Measurements from ENCODE around the gene KIAA0319L.

GRCh38 chr1:35511305-35511704 is 45.9 kb downstream of the KIAA0319L start:
- no peak for TF ChIP-seq CTCF (IDR thresholded peaks at IDR 0.05)
- no peak for TF ChIP-seq MAX (IDR thresholded peaks at IDR 0.05)
- TF ChIP-seq NFE2L2 (conservative IDR thresholded peaks at IDR 0.05; ENCODE audit: low read length) = no peak
- no peak for TF ChIP-seq EP300 (IDR thresholded peaks at IDR 0.05)
- no peak for TF ChIP-seq RAD21 (conservative IDR thresholded peaks at IDR 0.05 in 1 of 2, IDR thresholded peaks at IDR 0.05 in 1 of 2)
- no peak for TF ChIP-seq MAFK (IDR thresholded peaks at IDR 0.05; ENCODE audit: partially characterized antibody)
